Measurements from ENCODE around the gene DNM1. TPM values are rescaled to one million over a fixed set of nuclear protein-coding genes. Genes with fewer than 3 reads are reported as not detected.

Gene DNM1
- total RNA-seq, 5 donors from 2014 or later (not counting 1 experiment from before 2014, with no cell fraction given): 0.95 to 3.0 (median 1.8) TPM

DNA sequence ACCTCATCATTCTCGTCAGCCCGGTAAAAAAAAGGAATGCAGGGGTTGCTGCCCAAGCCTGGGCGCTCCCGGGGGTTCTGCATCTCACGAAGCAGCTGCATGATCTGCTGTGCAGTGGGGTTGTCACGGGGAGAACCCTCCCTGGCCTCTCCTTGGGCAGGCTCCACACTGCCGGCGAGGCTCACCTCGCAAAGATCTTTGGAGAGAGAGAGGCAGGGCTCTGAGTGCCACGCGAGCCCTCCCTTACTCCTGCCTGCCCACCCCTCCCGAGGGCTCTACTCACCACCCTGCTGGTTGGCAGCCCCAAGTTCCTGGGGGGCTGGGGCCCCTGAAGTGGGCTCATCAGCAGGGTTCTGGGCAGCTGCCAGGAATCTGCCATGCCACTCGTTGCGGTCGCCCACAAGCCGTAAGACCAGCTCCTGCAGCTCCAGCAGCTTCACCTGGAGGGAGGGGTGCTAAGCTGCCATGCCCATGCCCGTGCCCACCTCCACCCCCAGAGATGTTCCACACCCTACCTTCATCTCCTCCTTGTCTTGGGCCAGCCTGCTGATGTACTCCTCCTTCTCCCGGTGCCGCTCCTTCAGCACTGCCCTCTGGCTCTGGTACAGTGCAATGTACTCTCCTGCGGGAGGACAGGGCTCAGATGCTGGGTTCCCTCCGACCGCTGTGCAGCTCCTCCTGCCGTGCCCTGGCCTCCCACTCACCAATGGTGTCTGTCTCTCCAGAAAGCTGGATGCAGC lies 54.1 kb downstream of the DNM1 start:
- DNase-seq (no peak), ATAC-seq (replicated peaks in 1 of 4) (no peak)
- peaks cover 0 to 23% of the 10 kb centered on the region in 2 experiments for H3K27me3 ChIP-seq (replicated peaks in 1 of 2; ENCODE audit: control insufficient read depth in 2 of 2, extremely low read depth in 1 of 2, insufficient read depth in 2 of 2, low read length in 1 of 2)
- Mint-ChIP-seq H3K36me3 (peaks cover 32% of the 10 kb centered on the region), H3K4me1 (peaks cover 0 to under 1% (median under 1%) of the 10 kb centered on the region in 3 donors), H3K4me3 (no peak overlapping the region), H3K9me3 (no peaks in the 10 kb centered on the region), H3K27me3 (peaks cover 0 to 1% of the 10 kb centered on the region in 2 donors), H3K27ac (no peak overlapping the region)
- H3K4me1 ChIP-seq (ENCODE audit: control insufficient read depth in 1 of 2, extremely low read depth in 1 of 2, insufficient read depth in 2 of 2, low read length in 2 of 2): no peaks in the 10 kb centered on the region
- no peak overlapping the region for H3K27ac ChIP-seq (ENCODE audit: low read length)
- 92% methylated on average over 16 of the region's 23 CpGs for WGBS (ENCODE audit: insufficient coverage)
- ChIA-PET POLR2A (no interaction called here), CTCF (no interaction called here)
- H3K9me3 ChIP-seq: no peaks in the 10 kb centered on the region
- no peak overlapping the region for H3K4me3 ChIP-seq (ENCODE audit: control insufficient read depth in 1 of 2, extremely low read depth in 1 of 2, low read length in 1 of 2)
- H3K36me3 ChIP-seq (ENCODE audit: control insufficient read depth in 2 of 2, extremely low read depth in 1 of 2, insufficient read depth in 1 of 2, low read length in 1 of 2): peaks cover 16 to 51% of the 10 kb centered on the region in 2 donors

DNA sequence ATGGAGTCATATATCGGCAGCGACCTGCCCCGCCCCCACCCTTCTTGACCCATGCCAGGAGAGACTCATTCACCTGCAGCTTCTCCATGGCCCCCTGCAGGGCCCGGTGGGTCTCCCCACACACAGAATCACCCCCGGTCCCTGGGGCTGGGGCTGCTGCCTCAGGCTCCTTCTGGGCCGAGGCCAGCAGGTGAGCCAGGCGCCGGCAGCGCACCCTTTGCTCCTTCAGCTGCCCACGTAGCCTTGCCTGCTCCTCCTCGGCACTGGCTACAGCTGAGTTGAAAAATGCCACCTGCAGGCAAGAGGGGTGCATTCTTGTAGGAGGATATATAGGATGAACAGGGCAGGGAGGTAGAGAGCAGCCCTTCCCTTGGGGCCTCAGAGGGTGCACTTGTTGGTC lies 54.7 kb downstream of the DNM1 start:
- Histone ChIP-seq H3K4me3 (ENCODE audit: control insufficient read depth in 1 of 2, extremely low read depth in 1 of 2, low read length in 1 of 2) (no peak overlapping the region), H3K36me3 (ENCODE audit: control insufficient read depth in 2 of 2, extremely low read depth in 1 of 2, insufficient read depth in 1 of 2, low read length in 1 of 2) (peaks cover 16 to 57% of the 10 kb centered on the region in 2 donors), H3K9me3 (no peaks in the 10 kb centered on the region), H3K27me3 (replicated peaks in 1 of 2; ENCODE audit: control insufficient read depth in 2 of 2, extremely low read depth in 1 of 2, insufficient read depth in 2 of 2, low read length in 1 of 2) (peaks cover 0 to 18% of the 10 kb centered on the region in 2 experiments), H3K4me1 (ENCODE audit: control insufficient read depth in 1 of 2, extremely low read depth in 1 of 2, insufficient read depth in 2 of 2, low read length in 2 of 2) (no peaks in the 10 kb centered on the region), H3K27ac (ENCODE audit: low read length) (no peak overlapping the region)
- Mint-ChIP-seq H3K4me3 (no peak overlapping the region), H3K36me3 (peaks cover 38% of the 10 kb centered on the region), H3K4me1 (no peaks in the 10 kb centered on the region), H3K27me3 (peaks cover 0 to 1% of the 10 kb centered on the region in 2 donors), H3K9me3 (no peaks in the 10 kb centered on the region), H3K27ac (no peak overlapping the region)
- 96% methylated on average over 9 of the region's 11 CpGs for WGBS (ENCODE audit: insufficient coverage)
- ATAC-seq (replicated peaks in 1 of 4): no peak
- CTCF ChIA-PET: no interaction called here
- POLR2A ChIA-PET: no interaction called here
- no peak for DNase-seq

DNA sequence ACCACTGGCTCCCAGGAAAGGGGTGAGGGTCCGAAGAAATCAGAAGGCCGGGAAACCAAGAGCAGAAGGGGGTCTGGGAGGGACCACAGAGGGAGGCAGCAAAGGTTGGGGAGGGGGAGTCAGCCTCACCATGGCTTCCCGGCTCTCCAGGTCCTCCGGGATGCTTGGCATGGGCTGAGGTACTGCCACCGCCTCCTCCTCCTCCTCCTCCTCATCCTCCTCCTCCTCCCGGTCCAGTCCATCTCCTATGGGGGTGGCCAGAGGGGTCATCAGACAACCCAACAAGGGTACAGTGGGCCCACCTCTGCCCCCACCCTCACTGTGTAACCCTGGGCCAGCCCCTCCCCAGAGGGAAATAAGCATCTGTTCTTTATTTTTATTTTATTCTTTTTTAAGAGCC lies 55.1 kb downstream of the DNM1 start:
- Histone ChIP-seq H3K9me3 (no peaks in the 10 kb centered on the region), H3K27ac (ENCODE audit: low read length) (no peak overlapping the region), H3K27me3 (replicated peaks in 1 of 2; ENCODE audit: control insufficient read depth in 2 of 2, extremely low read depth in 1 of 2, insufficient read depth in 2 of 2, low read length in 1 of 2) (peaks cover 0 to 15% of the 10 kb centered on the region in 2 experiments), H3K36me3 (ENCODE audit: control insufficient read depth in 2 of 2, extremely low read depth in 1 of 2, insufficient read depth in 1 of 2, low read length in 1 of 2) (peaks cover 16 to 60% of the 10 kb centered on the region in 2 donors), H3K4me3 (ENCODE audit: control insufficient read depth in 1 of 2, extremely low read depth in 1 of 2, low read length in 1 of 2) (no peak overlapping the region), H3K4me1 (ENCODE audit: control insufficient read depth in 1 of 2, extremely low read depth in 1 of 2, insufficient read depth in 2 of 2, low read length in 2 of 2) (no peaks in the 10 kb centered on the region)
- Mint-ChIP-seq H3K27me3 (no peaks in the 10 kb centered on the region), H3K4me1 (no peaks in the 10 kb centered on the region), H3K9me3 (no peaks in the 10 kb centered on the region), H3K27ac (no peak overlapping the region), H3K36me3 (peaks cover 40% of the 10 kb centered on the region), H3K4me3 (no peak overlapping the region)
- WGBS (ENCODE audit: insufficient coverage): no CpG with 5 or more reads among the region's 6 CpGs
- POLR2A ChIA-PET: no interaction called here
- CTCF ChIA-PET: no interaction called here
- no peak for DNase-seq
- ATAC-seq (replicated peaks in 1 of 4): no peak

DNA sequence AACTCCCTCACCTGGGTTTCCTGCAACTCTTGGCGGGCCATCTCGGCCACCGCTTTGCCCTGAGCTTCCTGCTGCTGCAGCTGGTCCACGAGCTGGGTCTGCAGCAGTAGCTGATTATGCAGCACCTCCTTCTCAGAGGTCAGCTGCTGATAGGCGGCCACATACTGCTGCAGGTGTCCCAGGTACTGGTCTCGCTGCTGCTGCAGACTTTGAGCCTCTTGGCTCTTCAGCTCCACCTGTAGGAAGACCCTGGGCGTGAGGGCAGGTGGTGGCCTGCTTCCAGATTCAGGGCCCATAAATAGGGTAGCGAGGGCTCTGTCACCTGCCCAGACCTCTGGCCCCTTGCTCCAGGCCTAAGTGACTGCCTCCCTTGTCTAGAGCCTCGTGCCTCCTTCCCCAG lies 56.0 kb downstream of the DNM1 start:
- H3K27ac Mint-ChIP-seq: no peak overlapping the region
- ATAC-seq (replicated peaks in 1 of 4): no peak
- CTCF ChIA-PET: interaction anchor here in 1 of 2 donors (0.6 kb wide), 1 partner anchor 10 kb away, joined by 3 read pairs; no protein-coding TSS in a partner anchor

DNA sequence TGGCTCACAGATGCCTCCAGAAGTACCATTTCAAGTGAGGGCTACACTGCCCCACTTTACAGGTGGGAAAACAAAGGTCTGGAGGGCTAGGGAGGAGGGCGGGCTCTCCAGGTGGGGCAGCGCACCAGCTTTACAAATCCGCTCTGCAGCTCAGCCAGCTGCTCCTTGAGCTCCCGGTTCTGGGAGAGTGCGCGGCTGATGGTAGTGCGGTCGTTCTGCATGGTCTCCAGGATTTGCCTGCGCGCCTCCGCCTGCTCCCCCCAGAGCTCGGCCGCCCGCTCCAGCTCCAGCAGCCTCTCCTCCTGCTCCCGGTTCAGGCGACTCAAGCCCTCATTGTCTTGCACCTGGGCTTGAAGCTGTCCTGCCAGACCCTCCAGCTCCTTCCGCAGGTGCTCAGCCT lies 57.2 kb downstream of the DNM1 start:
- Mint-ChIP-seq H3K9me3 (no peaks in the 10 kb centered on the region), H3K36me3 (peaks cover 48% of the 10 kb centered on the region), H3K4me1 (no peaks in the 10 kb centered on the region), H3K4me3 (no peak overlapping the region), H3K27ac (no peak overlapping the region), H3K27me3 (no peaks in the 10 kb centered on the region)
- ChIA-PET CTCF (no interaction called here), POLR2A (interaction anchor here in 1 of 2 donors (0.5 kb wide), 1 partner anchor 1012 kb away, joined by 10 read pairs; no protein-coding TSS in a partner anchor)
- no peak overlapping the region for H3K27ac ChIP-seq (ENCODE audit: low read length)
- DNase-seq (no peak), ATAC-seq (replicated peaks in 1 of 4) (no peak)
- no peak overlapping the region for H3K4me3 ChIP-seq (ENCODE audit: control insufficient read depth in 1 of 2, extremely low read depth in 1 of 2, low read length in 1 of 2)
- H3K27me3 ChIP-seq (replicated peaks in 1 of 2; ENCODE audit: control insufficient read depth in 2 of 2, extremely low read depth in 1 of 2, insufficient read depth in 2 of 2, low read length in 1 of 2): peaks cover 0 to 2% of the 10 kb centered on the region in 2 experiments
- no peaks in the 10 kb centered on the region for H3K9me3 ChIP-seq
- peaks cover 19 to 66% of the 10 kb centered on the region in 2 donors for H3K36me3 ChIP-seq (ENCODE audit: control insufficient read depth in 2 of 2, extremely low read depth in 1 of 2, insufficient read depth in 1 of 2, low read length in 1 of 2)
- WGBS (ENCODE audit: insufficient coverage): 96% methylated on average over 11 of the region's 17 CpGs
- no peaks in the 10 kb centered on the region for H3K4me1 ChIP-seq (ENCODE audit: control insufficient read depth in 1 of 2, extremely low read depth in 1 of 2, insufficient read depth in 2 of 2, low read length in 2 of 2)

More for the DNA sequence above, 56.0 kb downstream of the DNM1 start:
- Histone ChIP-seq H3K36me3 (ENCODE audit: control insufficient read depth in 2 of 2, extremely low read depth in 1 of 2, insufficient read depth in 1 of 2, low read length in 1 of 2) (peaks cover 16 to 63% of the 10 kb centered on the region in 2 donors), H3K4me3 (ENCODE audit: control insufficient read depth in 1 of 2, extremely low read depth in 1 of 2, low read length in 1 of 2) (no peak overlapping the region), H3K4me1 (ENCODE audit: control insufficient read depth in 1 of 2, extremely low read depth in 1 of 2, insufficient read depth in 2 of 2, low read length in 2 of 2) (no peaks in the 10 kb centered on the region), H3K9me3 (no peaks in the 10 kb centered on the region), H3K27me3 (replicated peaks in 1 of 2; ENCODE audit: control insufficient read depth in 2 of 2, extremely low read depth in 1 of 2, insufficient read depth in 2 of 2, low read length in 1 of 2) (peaks cover 0 to 9% of the 10 kb centered on the region in 2 experiments), H3K27ac (ENCODE audit: low read length) (no peak overlapping the region)
- no peak for DNase-seq
- WGBS (ENCODE audit: insufficient coverage): 90% methylated on average over 7 of the region's 9 CpGs
- POLR2A ChIA-PET: no interaction called here
- H3K27me3 Mint-ChIP-seq: no peaks in the 10 kb centered on the region
- H3K4me1 Mint-ChIP-seq: no peaks in the 10 kb centered on the region
- no peaks in the 10 kb centered on the region for H3K9me3 Mint-ChIP-seq
- peaks cover 40% of the 10 kb centered on the region for H3K36me3 Mint-ChIP-seq
- H3K4me3 Mint-ChIP-seq: no peak overlapping the region

DNA sequence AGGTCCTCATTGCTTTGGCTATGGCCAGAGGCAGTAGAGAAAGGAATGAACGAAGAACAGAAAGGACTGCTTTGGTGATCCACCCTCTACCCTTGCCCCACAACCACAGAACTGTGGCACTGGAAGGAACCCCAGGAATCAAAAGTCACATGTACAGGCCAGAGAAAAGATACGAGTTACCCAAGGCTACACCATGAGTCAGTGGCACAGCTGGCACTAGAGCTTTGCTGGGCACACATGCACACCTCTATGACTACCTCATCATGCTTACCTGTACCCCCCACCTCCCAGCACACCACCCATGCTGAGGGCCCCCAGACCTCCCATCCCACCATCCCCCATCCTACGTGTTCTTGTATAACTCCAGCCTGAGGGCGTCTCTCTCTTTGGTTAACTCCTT lies 59.5 kb downstream of the DNM1 start:
- H3K27ac ChIP-seq (ENCODE audit: low read length): no peak overlapping the region
- peaks cover 54% of the 10 kb centered on the region for H3K36me3 Mint-ChIP-seq
- POLR2A ChIA-PET: no interaction called here

More for the DNA sequence above, 59.5 kb downstream of the DNM1 start:
- H3K4me1 ChIP-seq (ENCODE audit: control insufficient read depth in 1 of 2, extremely low read depth in 1 of 2, insufficient read depth in 2 of 2, low read length in 2 of 2): no peaks in the 10 kb centered on the region
- DNase-seq (no peak), ATAC-seq (replicated peaks in 1 of 4) (no peak)
- CTCF ChIA-PET: no interaction called here
- Mint-ChIP-seq H3K27me3 (no peaks in the 10 kb centered on the region), H3K9me3 (no peaks in the 10 kb centered on the region), H3K27ac (no peak overlapping the region), H3K4me1 (no peaks in the 10 kb centered on the region), H3K4me3 (no peak overlapping the region)
- peaks cover 26 to 78% of the 10 kb centered on the region in 2 donors for H3K36me3 ChIP-seq (ENCODE audit: control insufficient read depth in 2 of 2, extremely low read depth in 1 of 2, insufficient read depth in 1 of 2, low read length in 1 of 2)
- no peak overlapping the region for H3K4me3 ChIP-seq (ENCODE audit: control insufficient read depth in 1 of 2, extremely low read depth in 1 of 2, low read length in 1 of 2)
- H3K27me3 ChIP-seq (replicated peaks in 1 of 2; ENCODE audit: control insufficient read depth in 2 of 2, extremely low read depth in 1 of 2, insufficient read depth in 2 of 2, low read length in 1 of 2): no peaks in the 10 kb centered on the region
- WGBS (ENCODE audit: insufficient coverage): 94% methylated on average over 2 of the region's 4 CpGs
- H3K9me3 ChIP-seq: no peaks in the 10 kb centered on the region
